AG04450 (cell line): ENCODE measurements around the gene WT1. TPM values are rescaled to one million over a fixed set of nuclear protein-coding genes. Genes with fewer than 3 reads are reported as not detected.
A peak's percentile ranks its signal among the peaks of the same experiment; 100 is the strongest.
"Not testable (repeated sequence)": the region's sequence is repeated elsewhere in the genome, so short reads cannot be mapped to it uniquely, and the experiment has no call there.

Source experiments
- CTCF ChIA-PET: fragments of 300-600, 350-600 bp; formaldehyde crosslinking; extraction: SDS; loops from one replicate; lab custom pipeline; 2022; ENCODE audit warnings: antibody characterized with exemption, inconsistent platforms; lab: Charles Lee
- POLR2A ChIA-PET: fragments of 350-600 bp; formaldehyde crosslinking; extraction: SDS; loops from one replicate; lab custom pipeline; 2021; ENCODE audit warnings: antibody characterized with exemption, inconsistent platforms; lab: Yijun Ruan, JAX
- DNase-seq: peaks from one replicate; pipeline ENCODE4 v3.0.0-alpha.2; 2011; ENCODE audit warnings: low read depth, low spot score
- H3K27ac ChIP-seq: one replicate; pipeline ENCODE4 v1.5.1; 2012; ENCODE audit warnings: low read depth, low read length, control low read depth
- H3K27me3 ChIP-seq: one replicate; pipeline ENCODE4 v1.6.0; 2012; ENCODE audit warnings: low read length; ENCODE audit not compliant: control insufficient read depth, insufficient read depth
- H3K4me3 ChIP-seq: 2 replicates; pipeline ENCODE4 v1.5.1; 2011; ENCODE audit warnings: mild to moderate bottlenecking, low read depth, low read length, control low read depth
- H3K9me3 ChIP-seq: 2 replicates; pipeline ENCODE4 v1.5.1; 2012; ENCODE audit warnings: low read length; ENCODE audit not compliant: control insufficient read depth, insufficient read depth
- CTCF ChIP-seq: IDR thresholded peaks from 2 replicates; pipeline ENCODE4 v1.5.1; 2011; ENCODE audit warnings: low read depth, low read length, control low read depth, inconsistent platforms
- polyA plus RNA-seq: library from polyadenylated mRNA; depleted of rRNA; stranded (reverse); fragments of >200 nt; gene quantifications from 2 replicates; pipeline ENCODE4 v1.2.3, GENCODE V29; 2011

The WT1 gene
- polyA plus RNA-seq, 1 experiment, result not detected

GRCh38 chr11:32375826-32376225, 59.5 kb downstream of the WT1 start:
- no peak overlapping the region for H3K4me3 ChIP-seq
- H3K9me3 ChIP-seq, result no peaks in the 10 kb centered on the region; the same call in 1 of the 2 replicates
- POLR2A ChIA-PET, result no interaction called here
- DNase-seq, result no peak
- H3K27ac ChIP-seq, result no peak overlapping the region
- CTCF ChIA-PET, result no interaction called here
- peaks cover 2% of the 10 kb centered on the region for H3K27me3 ChIP-seq
- TF ChIP-seq CTCF, result no peak

- ChIA-PET CTCF (interaction anchor here (0.6 to 0.7 kb wide), 2 partner anchors 89 to 418 kb away, joined by 3 to 4 read pairs; no protein-coding TSS in a partner anchor), POLR2A (no interaction called here)
- TF ChIP-seq CTCF, result peak; percentile 47
- Histone ChIP-seq H3K27me3 (no peaks in the 10 kb centered on the region), H3K4me3 (no peak overlapping the region), H3K9me3 (no peaks in the 10 kb centered on the region; the same call in 1 of the 2 replicates), H3K27ac (no peak overlapping the region)
- DNase-seq, result no peak
Observed at GRCh38 chr11:32374261-32374711, 61.1 kb downstream of the WT1 start.

- CTCF ChIA-PET, H3K27me3 ChIP-seq, POLR2A ChIA-PET, DNase-seq, H3K27ac ChIP-seq, H3K4me3 ChIP-seq, H3K9me3 ChIP-seq: not testable (repeated sequence)
Observed at GRCh38 chr11:32369987-32370386, 65.4 kb downstream of the WT1 start.

- POLR2A ChIA-PET, result no interaction called here
- CTCF ChIA-PET, result no interaction called here
- H3K27me3 ChIP-seq, result no peaks in the 10 kb centered on the region
- no peak overlapping the region for H3K4me3 ChIP-seq
- no peaks in the 10 kb centered on the region for H3K9me3 ChIP-seq
- DNase-seq, result no peak
- no peak overlapping the region for H3K27ac ChIP-seq
- TF ChIP-seq CTCF, result no peak
Observed at GRCh38 chr11:32366666-32367065, 68.7 kb downstream of the WT1 start.

- H3K27me3 ChIP-seq, result no peaks in the 10 kb centered on the region
- H3K27ac ChIP-seq, result no peak overlapping the region
- H3K4me3 ChIP-seq, result no peak overlapping the region
- H3K9me3 ChIP-seq, result no peaks in the 10 kb centered on the region
- DNase-seq, result no peak
- TF ChIP-seq CTCF, result no peak
- ChIA-PET POLR2A (no interaction called here), CTCF (no interaction called here)
Observed at GRCh38 chr11:32365192-32365591, 70.1 kb downstream of the WT1 start.
